Measurements from ENCODE around the gene ZNF358.

Gene ZNF358

GRCh38 chr19:7545300-7545699 lies 29.4 kb downstream of the ZNF358 start:
- Histone ChIP-seq H3K9ac (ENCODE audit: low read depth, low read length) (no peak overlapping the region), H2AFZ (ENCODE audit: low read depth, low read length) (no peak overlapping the region), H3K9me3 (ENCODE audit: insufficient read depth, low read length, severe bottlenecking) (no peaks in the 10 kb centered on the region), H3K4me2 (ENCODE audit: insufficient read depth, low read length) (no peak overlapping the region), H3K79me2 (ENCODE audit: insufficient read depth, low read length) (no peaks in the 10 kb centered on the region), H3K27me3 (ENCODE audit: insufficient read depth, low read length, poor library complexity) (no peaks in the 10 kb centered on the region), H3K4me1 (ENCODE audit: insufficient read depth, low read length) (no peaks in the 10 kb centered on the region), H4K20me1 (ENCODE audit: insufficient read depth, low read length) (no peaks in the 10 kb centered on the region; the same call in 1 of the 2 replicates), H3K27ac (ENCODE audit: low read length) (no peak overlapping the region), H3K4me3 (ENCODE audit: low read depth in 1 of 2, low read length in 2 of 2) (no peak overlapping the region), H3K36me3 (ENCODE audit: insufficient read depth, low read length) (peaks cover 33% of the 10 kb centered on the region)
- no peak for TF ChIP-seq EZH2 (IDR thresholded peaks at IDR 0.05; ENCODE audit: borderline replicate concordance, low read depth, low read length, severe bottlenecking)
- TF ChIP-seq, protein P1, sequence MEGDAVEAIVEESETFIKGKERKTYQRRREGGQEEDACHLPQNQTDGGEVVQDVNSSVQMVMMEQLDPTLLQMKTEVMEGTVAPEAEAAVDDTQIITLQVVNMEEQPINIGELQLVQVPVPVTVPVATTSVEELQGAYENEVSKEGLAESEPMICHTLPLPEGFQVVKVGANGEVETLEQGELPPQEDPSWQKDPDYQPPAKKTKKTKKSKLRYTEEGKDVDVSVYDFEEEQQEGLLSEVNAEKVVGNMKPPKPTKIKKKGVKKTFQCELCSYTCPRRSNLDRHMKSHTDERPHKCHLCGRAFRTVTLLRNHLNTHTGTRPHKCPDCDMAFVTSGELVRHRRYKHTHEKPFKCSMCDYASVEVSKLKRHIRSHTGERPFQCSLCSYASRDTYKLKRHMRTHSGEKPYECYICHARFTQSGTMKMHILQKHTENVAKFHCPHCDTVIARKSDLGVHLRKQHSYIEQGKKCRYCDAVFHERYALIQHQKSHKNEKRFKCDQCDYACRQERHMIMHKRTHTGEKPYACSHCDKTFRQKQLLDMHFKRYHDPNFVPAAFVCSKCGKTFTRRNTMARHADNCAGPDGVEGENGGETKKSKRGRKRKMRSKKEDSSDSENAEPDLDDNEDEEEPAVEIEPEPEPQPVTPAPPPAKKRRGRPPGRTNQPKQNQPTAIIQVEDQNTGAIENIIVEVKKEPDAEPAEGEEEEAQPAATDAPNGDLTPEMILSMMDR (IDR thresholded peaks at IDR 0.05; ENCODE audit: borderline replicate concordance, extremely low read depth, low read length, poor library complexity, severe bottlenecking), result no peak
- DNase-seq, result no peak
- ATAC-seq (ENCODE audit: insufficient read depth, low read depth), result no peak

DNA sequence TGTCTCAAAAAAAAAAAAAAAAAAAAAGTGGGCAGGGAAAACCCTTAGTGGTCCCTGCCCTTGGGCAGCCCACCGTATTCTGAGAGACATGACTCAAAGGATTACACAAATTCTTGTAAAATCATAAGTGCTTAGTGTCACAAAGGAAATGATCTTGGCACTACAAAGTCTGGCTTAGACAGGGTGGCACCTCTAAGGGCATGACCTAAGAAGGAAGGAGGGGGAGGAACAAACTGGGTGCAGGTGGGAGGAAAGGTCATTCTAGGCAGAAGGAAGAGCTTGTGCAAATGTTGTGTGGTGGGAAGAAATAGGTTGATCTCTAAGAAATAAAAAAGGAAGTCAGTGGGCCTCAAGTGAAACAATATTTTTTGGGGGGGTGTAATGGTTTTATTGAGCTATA lies 30.0 kb downstream of the ZNF358 start:
- H3K79me2 ChIP-seq (ENCODE audit: insufficient read depth, low read length), result no peaks in the 10 kb centered on the region
- H3K4me2 ChIP-seq (ENCODE audit: insufficient read depth, low read length), result no peak overlapping the region
- TF ChIP-seq, protein P1 (IDR thresholded peaks at IDR 0.05; ENCODE audit: borderline replicate concordance, extremely low read depth, low read length, poor library complexity, severe bottlenecking), result no peak
- TF ChIP-seq EZH2 (IDR thresholded peaks at IDR 0.05; ENCODE audit: borderline replicate concordance, low read depth, low read length, severe bottlenecking), result no peak
- H3K27ac ChIP-seq (ENCODE audit: low read length), result no peak overlapping the region
- no peak overlapping the region for H3K4me3 ChIP-seq (ENCODE audit: low read depth in 1 of 2, low read length in 2 of 2)
- no peaks in the 10 kb centered on the region for H3K4me1 ChIP-seq (ENCODE audit: insufficient read depth, low read length)
- no peak overlapping the region for H3K9ac ChIP-seq (ENCODE audit: low read depth, low read length)
- peaks cover 33% of the 10 kb centered on the region for H3K36me3 ChIP-seq (ENCODE audit: insufficient read depth, low read length)
- ATAC-seq (ENCODE audit: insufficient read depth, low read depth), result no peak
- no peak overlapping the region for H2AFZ ChIP-seq (ENCODE audit: low read depth, low read length)
- no peaks in the 10 kb centered on the region for H3K27me3 ChIP-seq (ENCODE audit: insufficient read depth, low read length, poor library complexity)
- H4K20me1 ChIP-seq (ENCODE audit: insufficient read depth, low read length), result no peaks in the 10 kb centered on the region; the same call in 1 of the 2 replicates
- DNase-seq, result no peak
- no peaks in the 10 kb centered on the region for H3K9me3 ChIP-seq (ENCODE audit: insufficient read depth, low read length, severe bottlenecking)

- Histone ChIP-seq H4K20me1 (ENCODE audit: insufficient read depth, low read length) (no peaks in the 10 kb centered on the region; the same call in 1 of the 2 replicates), H3K4me3 (ENCODE audit: low read depth in 1 of 2, low read length in 2 of 2) (no peak overlapping the region), H3K79me2 (ENCODE audit: insufficient read depth, low read length) (no peaks in the 10 kb centered on the region), H3K4me2 (ENCODE audit: insufficient read depth, low read length) (no peak overlapping the region), H2AFZ (ENCODE audit: low read depth, low read length) (no peak overlapping the region), H3K27ac (ENCODE audit: low read length) (no peak overlapping the region), H3K9ac (ENCODE audit: low read depth, low read length) (no peak overlapping the region), H3K36me3 (ENCODE audit: insufficient read depth, low read length) (peaks cover 28% of the 10 kb centered on the region), H3K9me3 (ENCODE audit: insufficient read depth, low read length, severe bottlenecking) (no peaks in the 10 kb centered on the region), H3K4me1 (ENCODE audit: insufficient read depth, low read length) (no peaks in the 10 kb centered on the region), H3K27me3 (ENCODE audit: insufficient read depth, low read length, poor library complexity) (no peaks in the 10 kb centered on the region)
- no peak for DNase-seq
- no peak for TF ChIP-seq EZH2 (IDR thresholded peaks at IDR 0.05; ENCODE audit: borderline replicate concordance, low read depth, low read length, severe bottlenecking)
- no peak for ATAC-seq (ENCODE audit: insufficient read depth, low read depth)
These were observed 31.3 kb downstream of the ZNF358 start for GRCh38 chr19:7547159-7547558.

DNA sequence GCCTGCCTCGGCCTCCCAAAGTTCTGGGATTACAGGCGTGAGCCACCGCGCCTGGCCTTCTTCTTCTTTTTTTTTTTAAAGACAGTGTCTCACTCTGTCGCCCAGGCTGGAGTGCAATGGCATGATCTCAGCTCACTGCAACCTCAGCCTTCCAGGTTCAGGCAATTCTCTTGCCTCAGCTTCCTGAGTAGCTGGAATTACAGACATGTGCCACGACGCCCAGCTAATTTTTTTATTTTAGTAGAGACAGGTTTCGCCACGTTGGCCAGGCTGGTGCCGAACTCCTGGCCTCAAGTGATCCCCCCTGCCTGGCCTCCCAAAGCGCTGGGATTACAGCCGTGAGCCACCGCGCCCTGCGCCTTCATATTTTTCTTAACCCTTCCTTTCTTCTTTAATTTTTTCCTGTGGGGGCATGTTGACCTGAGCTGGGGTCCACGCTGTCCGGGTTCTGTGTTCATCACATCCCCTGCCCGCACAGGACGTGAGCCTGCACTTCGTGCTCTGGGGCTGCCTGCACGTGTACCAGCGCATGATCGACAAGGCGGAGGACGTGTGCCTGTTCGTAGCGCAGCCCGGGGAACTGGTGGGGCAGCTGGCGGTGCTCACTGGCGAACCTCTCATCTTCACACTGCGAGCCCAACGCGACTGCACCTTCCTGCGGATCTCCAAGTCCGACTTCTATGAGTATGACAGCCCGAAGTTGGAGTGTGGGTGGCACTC lies 33.7 kb downstream of the ZNF358 start:
- H3K9me3 ChIP-seq (ENCODE audit: insufficient read depth, low read length, severe bottlenecking), result no peaks in the 10 kb centered on the region
- no peak overlapping the region for H3K4me3 ChIP-seq (ENCODE audit: low read depth in 1 of 2, low read length in 2 of 2)
- H3K9ac ChIP-seq (ENCODE audit: low read depth, low read length), result no peak overlapping the region
- no peak overlapping the region for H3K27ac ChIP-seq (ENCODE audit: low read length)
- no peaks in the 10 kb centered on the region for H3K27me3 ChIP-seq (ENCODE audit: insufficient read depth, low read length, poor library complexity)
- H3K4me1 ChIP-seq (ENCODE audit: insufficient read depth, low read length), result no peaks in the 10 kb centered on the region
- H4K20me1 ChIP-seq (ENCODE audit: insufficient read depth, low read length), result no peaks in the 10 kb centered on the region; the same call in 1 of the 2 replicates
- no peak overlapping the region for H3K4me2 ChIP-seq (ENCODE audit: insufficient read depth, low read length)
- TF ChIP-seq EZH2 (IDR thresholded peaks at IDR 0.05; ENCODE audit: borderline replicate concordance, low read depth, low read length, severe bottlenecking), result no peak
- TF ChIP-seq, protein P1 (IDR thresholded peaks at IDR 0.05; ENCODE audit: borderline replicate concordance, extremely low read depth, low read length, poor library complexity, severe bottlenecking), result no peak
- no peaks in the 10 kb centered on the region for H3K79me2 ChIP-seq (ENCODE audit: insufficient read depth, low read length)
- DNase-seq (no peak), ATAC-seq (ENCODE audit: insufficient read depth, low read depth) (no peak)
- peaks cover 18% of the 10 kb centered on the region for H3K36me3 ChIP-seq (ENCODE audit: insufficient read depth, low read length)
- no peak overlapping the region for H2AFZ ChIP-seq (ENCODE audit: low read depth, low read length)
